ENCODE measurements around the gene MXD3.
"Not testable (repeated sequence)": the region's sequence is repeated elsewhere in the genome, so short reads cannot be mapped to it uniquely, and the experiment has no call there.

MXD3 gene

DNA sequence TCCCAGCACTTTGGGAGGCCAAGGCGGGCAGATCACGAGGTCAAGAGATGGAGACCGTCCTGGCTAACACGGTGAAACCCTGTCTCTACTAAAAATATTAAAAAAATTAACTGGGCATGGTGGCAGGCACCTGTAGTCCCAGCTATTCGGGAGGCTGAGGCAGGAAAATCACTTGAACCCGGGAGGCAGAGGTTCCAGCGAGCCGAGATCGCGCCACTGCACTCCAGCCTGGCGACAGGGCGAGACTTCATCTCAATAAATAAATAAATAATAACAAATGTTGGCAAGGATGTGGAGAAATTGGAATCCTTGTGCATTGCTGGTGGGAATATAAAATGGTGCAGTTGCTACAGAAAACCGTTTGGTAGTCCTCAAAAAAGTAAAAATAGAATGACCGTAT, 31.3 kb upstream of the MXD3 start:
- DNase-seq (ENCODE audit: low spot score) = not testable (repeated sequence)

DNA sequence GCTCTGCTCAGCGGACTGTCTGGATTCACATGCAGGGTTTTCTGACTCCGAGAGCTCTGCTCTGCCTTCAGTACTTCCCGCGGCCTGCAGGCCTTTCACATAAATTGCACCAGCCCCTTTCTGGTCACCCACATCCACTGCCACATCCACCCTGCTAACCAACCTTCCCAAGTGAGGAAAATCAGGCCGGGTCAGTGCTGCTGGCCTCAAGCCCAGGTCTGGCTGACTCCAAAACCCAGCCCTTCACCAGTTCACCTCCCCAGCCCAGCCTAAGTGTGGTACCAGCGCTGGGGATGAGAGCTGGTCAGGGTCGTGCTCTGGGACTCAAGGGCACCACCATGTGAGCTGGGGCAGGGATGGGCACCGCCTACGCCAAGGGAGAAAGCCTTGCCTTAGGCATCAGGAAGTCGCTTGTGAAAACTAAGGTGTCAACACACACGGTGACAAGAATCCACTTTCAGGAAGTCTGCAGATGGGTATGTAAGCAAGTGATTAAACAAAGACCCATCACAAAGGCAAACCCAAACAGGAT, 27.5 kb upstream of the MXD3 start:
- peak; percentile 46 for DNase-seq (ENCODE audit: low spot score)

DNA sequence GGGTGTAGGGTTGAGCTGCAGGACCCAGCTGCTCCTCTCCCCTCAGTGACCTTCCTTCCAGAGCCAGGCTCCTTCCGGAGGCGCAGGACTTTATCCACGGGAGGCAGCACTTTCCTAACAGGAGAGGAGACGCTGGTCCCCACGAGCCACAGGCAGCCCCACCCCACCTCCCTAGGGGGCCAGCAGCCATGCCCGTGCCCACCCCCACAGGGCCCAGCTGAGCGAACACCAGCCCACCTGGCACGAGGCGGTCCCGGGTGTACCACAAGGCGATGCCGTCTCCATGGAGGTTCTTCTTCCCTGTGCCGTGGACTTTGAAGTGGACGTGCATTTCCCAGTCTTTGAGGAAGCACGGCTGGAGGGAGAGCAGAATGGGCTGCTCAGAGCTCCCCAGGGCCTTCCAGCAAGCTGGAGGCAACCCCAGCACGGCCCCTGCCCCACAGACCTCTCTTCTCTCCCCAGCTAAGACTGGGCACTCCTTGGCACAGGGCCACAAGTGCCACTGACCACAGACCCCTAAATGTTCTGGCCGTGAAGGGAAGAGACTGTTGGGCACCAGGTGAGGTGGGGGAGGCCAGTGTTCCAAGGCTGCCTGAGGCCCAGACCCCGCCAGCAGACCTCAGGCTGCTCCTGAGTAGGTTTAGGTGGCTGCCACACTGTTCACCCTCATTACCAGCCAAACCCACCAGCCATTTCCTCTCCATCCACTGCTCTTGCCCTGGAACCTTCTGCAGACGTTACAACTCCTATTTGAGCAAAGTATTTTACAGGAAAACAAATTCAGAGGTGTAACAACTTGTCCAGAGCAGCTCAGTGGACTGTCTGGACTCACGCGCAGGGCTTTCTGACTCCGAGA, 26.8 kb upstream of the MXD3 start:
- DNase-seq (ENCODE audit: low spot score) = no peak

DNA sequence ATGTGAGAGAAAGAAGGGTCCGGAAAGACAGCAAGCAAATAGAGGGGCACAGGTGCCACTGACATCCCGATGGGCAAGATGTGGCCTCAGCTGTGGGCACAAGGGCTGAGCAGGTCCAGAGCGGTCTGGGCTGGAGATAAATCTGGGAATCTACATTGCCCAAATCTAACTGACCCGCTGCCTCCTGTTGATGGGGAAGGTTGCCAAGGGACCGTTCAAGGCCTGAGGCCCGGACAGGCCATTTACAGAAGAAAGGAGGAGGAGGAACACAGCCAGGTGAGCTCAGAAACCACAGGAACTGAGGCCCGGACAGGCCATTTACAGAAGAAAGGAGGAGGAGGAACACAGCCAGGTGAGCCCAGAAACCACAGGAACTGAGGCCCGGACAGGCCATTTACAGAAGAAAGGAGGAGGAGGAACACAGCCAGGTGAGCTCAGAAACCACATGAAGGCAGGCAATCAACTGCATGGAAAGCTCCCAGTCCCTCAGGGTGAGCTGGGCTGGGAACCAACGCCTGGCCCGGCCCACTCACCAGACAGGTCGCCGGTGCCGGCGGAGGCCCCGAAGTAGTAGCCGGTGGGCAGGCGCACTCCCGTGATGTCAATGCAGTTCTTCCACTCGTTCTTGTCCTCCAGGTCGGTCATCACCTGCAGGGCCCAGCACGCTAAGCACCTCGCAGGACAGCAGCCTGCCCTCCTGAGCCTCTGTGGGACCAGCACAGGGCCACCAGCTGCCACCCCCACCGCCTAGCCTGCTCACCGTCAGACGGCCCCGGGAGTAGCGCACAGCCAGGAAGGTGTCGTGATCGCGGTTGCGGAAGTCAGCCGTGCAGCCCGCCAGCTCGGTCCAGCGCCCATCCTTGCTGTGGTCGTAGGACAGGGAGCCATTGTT, 25.2 kb upstream of the MXD3 start:
- no peak for DNase-seq (ENCODE audit: low spot score)

DNA sequence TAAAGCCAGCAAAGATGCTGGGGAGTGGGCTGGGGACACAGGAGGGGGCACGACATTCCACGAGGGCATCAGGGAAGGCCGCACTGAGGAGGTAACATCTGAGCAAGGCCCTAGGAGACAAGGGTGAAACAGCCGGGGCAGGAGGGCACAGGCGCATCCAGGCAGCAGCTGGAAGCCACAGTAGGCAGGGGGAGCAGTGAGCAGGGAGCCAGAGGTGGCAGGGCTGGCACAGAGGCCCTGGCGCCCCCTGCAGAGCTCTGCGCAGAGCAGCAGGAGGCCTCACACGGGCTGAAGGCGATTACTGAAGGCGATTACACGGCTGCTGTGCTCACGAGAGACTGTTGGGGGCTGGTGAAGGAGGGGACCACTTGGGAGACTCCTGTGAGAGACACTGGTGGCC, 24.4 kb upstream of the MXD3 start:
- no peak for DNase-seq (ENCODE audit: low spot score)

DNA sequence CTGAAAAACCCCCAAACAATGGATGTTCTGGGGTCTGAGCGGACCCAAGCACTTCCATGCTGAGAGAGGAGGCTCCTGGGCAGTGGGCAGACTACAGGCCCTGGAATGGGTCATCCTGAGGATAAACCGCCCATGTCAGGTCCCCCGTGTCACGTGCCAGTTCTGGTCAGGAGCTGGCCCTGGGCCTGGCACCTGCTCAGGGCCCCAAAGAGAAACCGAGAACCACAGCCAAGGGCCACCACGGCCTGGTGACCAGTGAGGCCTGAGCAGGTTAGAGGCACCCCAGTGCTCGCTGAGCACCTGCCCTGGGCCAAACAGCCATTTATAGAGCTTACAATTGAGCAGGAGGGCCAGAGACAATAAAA, 24.0 kb upstream of the MXD3 start:
- DNase-seq (ENCODE audit: low spot score) = no peak

DNA sequence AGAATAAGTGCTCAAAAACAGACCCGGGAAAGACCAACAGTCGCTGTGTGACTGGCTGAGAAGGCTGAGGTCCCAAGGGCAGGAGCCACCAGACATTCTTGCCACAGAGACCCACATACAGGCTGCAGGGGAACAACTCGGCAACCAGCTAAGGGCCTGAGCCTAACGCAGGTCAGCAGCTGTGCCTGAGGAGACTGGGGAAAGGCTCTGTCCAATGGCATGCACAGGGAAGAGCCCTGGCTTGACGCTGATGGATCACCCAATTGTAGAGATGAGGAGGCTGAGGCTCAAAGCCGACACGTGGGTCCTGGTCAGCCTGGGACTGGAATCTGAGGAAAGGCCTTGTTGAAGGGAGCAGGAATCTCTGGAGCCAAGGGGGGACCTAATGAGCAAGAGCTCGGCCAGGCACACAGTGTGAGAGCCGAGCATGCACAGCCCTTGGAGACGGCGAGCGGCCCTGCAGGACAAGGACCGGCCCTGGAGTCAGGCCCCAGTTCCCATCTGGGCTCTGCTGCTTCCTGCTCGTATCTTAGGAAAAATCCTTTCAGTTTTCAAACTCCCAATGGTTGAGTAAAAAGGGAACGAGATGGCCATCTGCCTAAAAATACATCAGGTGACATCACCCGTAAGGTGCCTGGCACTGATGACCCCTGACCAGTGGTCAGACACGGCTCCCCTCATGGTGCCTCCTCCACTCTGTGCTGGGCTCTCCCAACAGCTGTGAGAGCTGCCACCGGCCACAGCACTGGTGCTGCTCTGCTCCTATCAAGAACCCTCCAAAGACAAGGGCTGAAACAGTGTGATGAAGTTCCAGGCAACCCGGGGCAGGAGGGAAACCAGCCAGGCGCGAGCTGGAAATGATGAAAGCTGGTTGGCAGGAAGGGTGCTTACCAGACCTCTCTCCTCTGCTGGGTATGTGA, 23.3 kb upstream of the MXD3 start:
- DNase-seq (ENCODE audit: low spot score) = no peak

DNA sequence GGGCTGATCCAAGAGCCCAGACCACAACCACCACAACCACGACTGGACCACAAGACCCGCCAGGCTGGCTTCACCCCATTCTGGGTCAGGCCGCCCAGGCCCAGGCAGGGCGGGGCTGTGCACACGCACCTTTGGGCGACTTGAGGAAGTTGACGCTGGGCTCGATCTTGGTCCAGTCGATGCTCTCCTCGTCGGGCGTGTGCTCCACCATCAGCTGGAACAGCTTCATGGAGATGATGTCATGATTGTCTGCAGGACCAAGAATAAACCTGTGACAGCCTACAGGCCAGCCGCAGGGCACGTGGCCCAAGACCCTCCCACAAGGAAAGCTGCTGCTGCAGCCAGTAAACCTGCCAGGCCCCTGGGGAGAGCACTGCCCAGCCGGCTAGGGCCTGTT, 22.5 kb upstream of the MXD3 start:
- no peak for DNase-seq (ENCODE audit: low spot score)

DNA sequence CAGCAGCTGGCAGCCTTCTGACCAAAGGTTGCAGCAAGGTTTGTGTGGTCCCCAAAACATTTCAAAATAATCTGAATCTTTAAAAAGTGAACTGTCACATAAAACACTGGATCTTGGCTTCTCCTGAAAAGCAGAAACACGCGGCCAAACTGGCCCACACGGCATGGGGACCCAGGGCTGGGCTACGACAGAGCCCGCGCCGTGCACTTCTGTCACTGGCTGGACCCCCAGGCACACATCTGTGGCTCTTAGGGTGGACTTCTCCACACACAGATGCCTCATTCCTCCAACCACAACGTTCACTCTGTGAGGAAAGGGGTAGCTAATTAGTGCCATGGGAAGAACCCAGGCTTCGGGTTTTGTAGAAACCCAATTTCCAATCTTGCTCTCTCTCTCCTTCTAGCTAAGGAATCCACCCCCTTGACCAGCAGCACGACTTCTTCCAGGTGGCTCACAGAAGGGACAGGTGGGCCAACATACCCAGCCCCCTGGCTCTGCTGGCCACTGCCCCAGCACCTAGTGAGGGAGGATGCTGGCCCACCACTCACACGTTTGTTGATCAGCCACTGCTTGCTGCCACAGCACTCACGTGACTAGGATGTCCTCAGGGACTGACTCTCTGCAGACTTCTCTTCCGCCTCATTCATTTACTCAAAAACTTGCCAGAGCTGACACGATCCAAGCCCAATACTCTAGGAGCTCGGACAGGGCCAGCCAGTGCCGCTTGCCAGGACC, 21.9 kb upstream of the MXD3 start:
- no peak for DNase-seq (ENCODE audit: low spot score)

DNA sequence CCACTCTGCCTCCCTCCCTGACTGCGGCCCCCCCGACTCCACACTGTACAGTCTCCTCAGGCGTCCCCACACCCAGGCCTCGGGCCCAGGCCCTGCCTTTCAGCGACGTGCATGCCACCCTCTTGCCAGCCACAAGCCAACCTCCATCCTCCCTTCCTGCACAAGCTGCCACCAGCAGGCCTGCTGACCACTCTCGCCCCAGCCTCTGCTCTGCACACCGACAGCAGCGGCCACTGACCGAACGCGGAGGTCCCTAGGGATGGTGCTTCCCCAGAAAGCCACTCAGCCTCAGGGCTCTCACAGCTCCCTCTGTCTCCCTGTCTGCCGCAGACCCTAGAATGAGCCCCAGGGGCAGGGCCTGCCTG, 21.2 kb upstream of the MXD3 start:
- no peak for DNase-seq (ENCODE audit: low spot score)

DNA sequence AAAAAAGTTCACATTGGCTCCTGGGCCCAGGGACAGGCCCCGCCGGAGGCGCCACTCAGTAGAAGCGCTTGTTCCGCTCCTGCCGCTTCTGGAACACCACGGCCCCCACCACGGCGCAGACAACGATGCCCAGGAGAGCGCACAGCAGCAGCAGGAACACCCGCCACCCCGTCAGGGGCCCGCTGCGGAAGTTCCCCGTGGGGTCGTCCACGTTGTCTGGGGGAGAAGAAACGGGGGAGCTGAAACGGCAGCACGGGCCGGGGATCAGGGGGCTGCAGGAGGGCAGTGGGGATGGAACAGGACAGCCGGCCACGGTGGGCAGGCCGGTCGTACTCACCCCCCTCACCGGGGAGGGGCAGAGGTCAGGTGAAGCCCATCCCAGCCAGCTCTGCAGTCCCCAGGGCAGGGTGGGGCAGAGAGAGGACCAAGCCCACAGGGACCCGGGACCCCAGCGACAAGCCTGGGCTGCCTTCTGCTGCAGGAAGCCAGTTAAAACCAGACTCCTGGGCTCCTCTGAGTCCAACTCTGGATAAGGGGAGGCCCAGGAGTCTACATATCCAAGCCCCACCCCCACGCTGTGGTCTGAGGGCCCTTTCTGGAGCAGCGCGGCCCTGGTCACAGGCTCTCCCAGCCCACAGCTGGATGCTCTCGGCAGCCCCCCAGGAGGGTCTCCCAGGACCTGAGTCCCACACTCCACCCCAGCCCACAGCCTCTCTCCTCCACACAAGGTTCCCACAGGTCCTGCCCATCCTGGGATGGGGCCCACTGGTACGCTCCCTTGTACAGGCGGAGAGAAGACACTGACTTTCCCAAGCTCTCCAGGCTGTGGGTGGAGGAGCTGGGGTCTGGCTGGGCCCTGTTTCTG, 20.6 kb upstream of the MXD3 start:
- DNase-seq (ENCODE audit: low spot score) = no peak

DNA sequence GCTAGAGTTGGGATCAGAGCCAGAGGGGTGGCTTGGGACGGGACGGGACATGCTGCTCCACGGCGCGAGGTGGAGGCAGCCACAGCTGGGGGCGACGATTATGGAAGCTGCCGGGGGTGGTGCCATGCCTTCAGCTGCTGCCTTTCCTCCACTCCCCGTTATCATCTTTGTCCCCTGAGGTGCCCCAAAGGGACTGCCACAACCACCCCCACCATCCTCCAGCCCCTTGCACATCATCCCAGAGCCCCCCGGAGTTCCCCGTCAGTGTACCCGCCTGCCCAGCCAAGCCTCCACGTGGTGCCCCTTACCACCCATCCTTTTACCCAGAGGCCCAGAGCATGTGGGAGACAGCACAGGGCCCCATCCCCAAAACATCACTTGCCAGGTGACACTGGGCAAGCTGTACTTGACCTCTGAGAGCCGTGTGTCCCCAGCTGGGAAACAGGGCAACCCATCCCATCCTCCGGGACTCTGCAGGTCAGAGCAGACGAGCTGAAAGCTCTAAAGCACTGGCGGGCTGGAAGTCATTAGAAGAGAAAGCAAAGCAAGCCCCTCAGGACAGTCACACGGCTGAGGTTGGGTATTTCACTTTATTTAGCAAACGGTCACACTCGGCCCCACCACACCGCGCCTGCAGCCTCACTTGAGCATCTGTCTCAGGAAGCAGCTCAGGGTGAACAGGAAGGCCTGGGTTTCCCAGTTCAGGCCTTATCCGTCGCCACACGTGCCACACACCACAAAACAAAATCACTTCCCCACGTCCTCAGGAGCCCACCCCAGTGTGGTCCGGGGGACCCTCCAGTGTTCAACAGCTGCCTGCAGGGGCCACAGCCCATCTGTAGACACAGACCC, 19.5 kb upstream of the MXD3 start:
- no peak for DNase-seq (ENCODE audit: low spot score)

DNA sequence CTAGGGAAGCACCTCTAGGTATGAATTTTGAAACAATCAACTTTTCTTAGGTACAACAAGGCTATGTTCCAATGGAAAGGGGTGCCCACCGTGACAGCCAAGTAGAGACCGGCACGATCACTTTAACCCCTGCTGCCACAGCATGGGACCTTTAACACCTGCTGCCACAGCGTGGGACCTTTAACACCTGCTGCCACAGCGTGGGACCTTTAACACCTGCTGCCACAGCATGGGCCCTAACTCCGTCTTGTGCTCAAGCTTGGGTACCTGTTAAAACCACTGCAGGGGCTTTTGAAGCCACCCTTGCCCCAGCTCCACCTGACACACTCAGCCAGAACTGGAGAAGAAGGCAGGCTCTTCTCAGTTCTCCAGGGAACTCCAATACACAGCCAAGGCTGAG, 18.2 kb upstream of the MXD3 start:
- DNase-seq (ENCODE audit: low spot score) = no peak

DNA sequence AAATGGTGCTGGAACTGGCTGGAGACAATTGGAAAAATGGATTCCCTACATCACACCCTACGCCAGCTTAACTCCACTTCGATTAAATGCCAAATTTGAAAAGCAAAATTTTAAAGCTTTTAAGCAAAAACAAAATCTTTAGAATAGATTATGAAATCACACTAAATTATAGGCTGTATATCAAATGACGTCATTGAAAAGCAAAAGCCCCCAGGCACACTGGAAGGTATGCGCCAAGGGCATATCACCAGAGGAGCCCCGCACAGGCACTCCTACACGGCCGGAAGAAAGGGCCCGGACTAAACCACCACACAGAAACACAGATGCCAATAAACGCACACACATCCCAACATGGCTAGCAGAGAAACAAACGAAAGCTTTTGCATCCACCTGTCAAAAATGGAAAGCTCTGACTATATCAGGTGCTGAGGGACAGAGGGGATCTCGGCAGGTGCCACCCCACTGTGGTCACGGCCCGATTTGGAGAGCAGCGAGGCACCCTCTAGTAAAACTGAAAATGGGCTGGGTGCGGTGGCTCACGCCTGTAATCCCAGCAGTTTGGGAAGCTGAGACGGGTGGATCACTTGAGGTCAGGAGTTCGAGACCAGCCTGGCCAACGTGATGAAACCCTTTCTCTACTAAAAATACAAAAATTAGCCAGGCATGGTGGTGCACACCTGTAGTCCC, 17.0 kb upstream of the MXD3 start:
- DNase-seq (ENCODE audit: low spot score) = no peak

DNA sequence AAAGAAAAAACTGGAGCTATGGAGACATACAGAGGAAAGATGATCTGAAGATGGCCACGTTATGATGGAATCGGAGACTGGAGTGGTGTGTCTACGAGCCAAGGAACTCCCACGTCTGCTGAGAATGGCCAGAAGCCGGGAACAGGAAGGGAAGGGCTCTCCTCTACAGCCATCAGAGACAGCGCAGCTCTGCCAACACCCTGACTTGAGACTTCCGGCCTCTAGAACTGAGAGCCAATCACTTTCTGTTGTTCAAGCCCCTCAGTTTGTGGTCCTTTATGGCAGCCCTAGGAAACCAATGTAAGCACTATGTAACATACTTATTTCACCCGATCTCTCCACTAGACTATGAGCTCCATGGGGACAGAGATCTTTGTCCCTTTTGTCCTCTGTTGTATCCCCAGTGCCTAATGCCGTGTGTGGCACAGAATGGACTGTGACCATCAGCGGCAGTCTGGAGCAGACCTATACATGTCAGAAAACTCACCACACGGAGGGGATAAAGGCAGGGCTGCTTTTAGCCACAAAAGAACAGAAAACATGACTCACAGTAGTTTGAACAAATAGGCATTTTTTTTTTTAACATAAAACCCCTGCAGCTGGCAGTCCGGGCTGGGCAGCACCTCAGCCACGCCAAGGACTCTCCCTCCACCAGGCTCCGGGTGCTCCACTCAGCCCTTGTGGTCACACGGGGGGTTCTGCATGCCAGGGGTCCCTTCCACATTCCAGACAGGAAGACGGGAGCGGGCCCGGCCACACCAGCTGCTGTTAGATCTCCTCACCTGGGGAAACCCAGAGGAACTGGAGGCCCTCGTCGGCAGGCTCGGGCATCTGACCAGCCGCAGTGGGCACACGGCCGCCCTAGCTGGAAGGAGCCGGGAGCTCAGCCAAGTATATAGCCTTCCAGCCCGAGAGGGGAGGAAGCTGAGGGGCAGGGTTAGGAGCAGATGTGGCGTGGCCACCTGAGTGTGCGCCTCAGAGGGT, 16.1 kb upstream of the MXD3 start:
- DNase-seq (ENCODE audit: low spot score) = no peak

DNA sequence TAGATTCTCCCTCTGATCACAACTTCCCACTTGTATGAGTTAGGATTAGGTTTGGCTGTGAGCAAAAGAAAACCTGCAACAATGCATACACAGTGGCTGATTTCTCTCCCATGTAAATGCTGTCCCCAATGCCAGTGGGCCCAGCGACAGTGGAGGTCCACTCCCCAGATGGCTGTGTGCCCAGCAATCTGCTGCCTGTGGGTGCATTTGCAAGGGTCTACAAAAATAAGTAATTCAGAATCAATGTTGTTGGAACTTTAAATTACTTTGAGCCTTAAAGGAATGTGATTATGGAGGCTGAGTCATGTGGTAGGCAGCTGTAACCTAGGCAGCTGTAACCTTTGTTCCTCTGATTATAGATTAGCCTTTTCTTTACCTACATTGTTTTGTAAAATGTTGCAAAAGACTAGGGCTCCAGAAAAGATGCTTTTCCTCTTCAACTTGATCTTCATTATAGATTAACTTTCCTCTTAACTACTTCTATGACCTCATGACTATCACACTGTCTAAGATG, 14.2 kb upstream of the MXD3 start:
- no peak for DNase-seq (ENCODE audit: low spot score)

DNA sequence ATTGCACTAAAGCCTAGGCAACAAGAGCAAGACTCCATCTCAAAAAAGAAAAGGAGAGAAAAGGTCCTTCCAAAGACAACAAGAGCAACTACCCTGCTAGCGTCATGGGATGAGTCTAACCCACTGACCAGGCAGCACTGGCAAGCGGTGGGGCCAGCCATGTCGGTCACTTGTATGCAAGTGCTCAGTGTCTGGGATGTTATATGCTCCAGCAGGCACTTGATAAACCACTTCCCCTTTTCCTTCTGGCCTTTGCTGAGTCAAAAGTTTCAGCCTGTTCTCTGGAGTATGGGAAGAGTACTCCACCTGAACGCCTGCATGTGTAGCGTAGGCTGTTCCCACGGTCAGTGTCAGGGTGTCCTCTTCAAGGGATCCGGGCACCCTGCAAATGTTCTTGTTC, 9.2 kb upstream of the MXD3 start:
- DNase-seq (ENCODE audit: low spot score) = no peak

Data from kidney capillary endothelial cell (primary cell).